ENCODE data around the gene OLFML1. TPM values are rescaled to one million over a fixed set of nuclear protein-coding genes. Genes with fewer than 3 reads are reported as not detected.

The OLFML1 gene
- total and polyA plus RNA-seq, 2 of the 8 experiments (the other 6 are each of a cell fraction or from before 2014, with no cell fraction given) = 0.24 TPM; not detected in 1

DNA sequence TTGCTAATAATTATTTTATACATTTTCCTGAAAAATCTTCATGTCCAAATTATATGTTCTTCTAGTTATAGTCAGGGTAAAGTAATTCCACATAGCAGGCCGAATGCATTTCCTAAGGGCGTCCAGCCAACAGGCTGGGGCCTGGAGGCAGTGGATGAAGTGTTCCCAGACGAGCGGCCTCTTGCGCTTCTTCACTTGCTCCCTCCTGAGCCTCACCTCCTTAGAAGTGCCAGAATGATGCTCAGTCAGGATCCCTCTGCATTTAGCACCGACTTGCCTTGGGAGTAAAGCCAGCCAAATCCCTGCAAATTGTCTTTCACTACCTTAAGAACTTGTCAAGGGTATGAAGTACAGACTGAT lies 1.5 kb downstream of the OLFML1 start (continued):
- no peak for TF ChIP-seq POLR2AphosphoS5 (IDR thresholded peaks at IDR 0.05; ENCODE audit: low read depth, low read length)
- TF ChIP-seq SIX5 (IDR thresholded peaks at IDR 0.05; ENCODE audit: low read depth, low read length) = no peak
- no peak for TF ChIP-seq CHD2 (IDR thresholded peaks at IDR 0.05; ENCODE audit: low read length)
- TF ChIP-seq FOSL1 (IDR thresholded peaks at IDR 0.05; ENCODE audit: insufficient read depth, low read depth, low read length) = no peak
- TF ChIP-seq ATF2 (IDR thresholded peaks at IDR 0.05; ENCODE audit: low read length) = no peak
- TF ChIP-seq CHD1 (IDR thresholded peaks at IDR 0.05; ENCODE audit: low read depth, low read length) = no peak
- no peak for TF ChIP-seq ASH2L (IDR thresholded peaks at IDR 0.05; ENCODE audit: low read length)
- no peak for TF ChIP-seq RFX5 (IDR thresholded peaks at IDR 0.05; ENCODE audit: borderline replicate concordance, low read depth, low read length)
- no peak for TF ChIP-seq GTF2F1 (IDR thresholded peaks at IDR 0.05; ENCODE audit: borderline replicate concordance, low read depth, low read length)
- TF ChIP-seq ATF3 (IDR thresholded peaks at IDR 0.05; ENCODE audit: insufficient read depth, low read depth, low read length) = no peak
